NCI-H82 treated with DMSO at 0.1 percent for 48 hours (cell line): ENCODE measurements around the gene PRSS35.
"Not testable (repeated sequence)": the region's sequence is repeated elsewhere in the genome, so short reads cannot be mapped to it uniquely, and the experiment has no call there.

Source experiments
- DNase-seq: peaks from one replicate; lab custom pipeline; 2025; ENCODE audit not compliant: unreplicated experiment; lab: John Stamatoyannopoulos, UW

PRSS35 gene

DNA sequence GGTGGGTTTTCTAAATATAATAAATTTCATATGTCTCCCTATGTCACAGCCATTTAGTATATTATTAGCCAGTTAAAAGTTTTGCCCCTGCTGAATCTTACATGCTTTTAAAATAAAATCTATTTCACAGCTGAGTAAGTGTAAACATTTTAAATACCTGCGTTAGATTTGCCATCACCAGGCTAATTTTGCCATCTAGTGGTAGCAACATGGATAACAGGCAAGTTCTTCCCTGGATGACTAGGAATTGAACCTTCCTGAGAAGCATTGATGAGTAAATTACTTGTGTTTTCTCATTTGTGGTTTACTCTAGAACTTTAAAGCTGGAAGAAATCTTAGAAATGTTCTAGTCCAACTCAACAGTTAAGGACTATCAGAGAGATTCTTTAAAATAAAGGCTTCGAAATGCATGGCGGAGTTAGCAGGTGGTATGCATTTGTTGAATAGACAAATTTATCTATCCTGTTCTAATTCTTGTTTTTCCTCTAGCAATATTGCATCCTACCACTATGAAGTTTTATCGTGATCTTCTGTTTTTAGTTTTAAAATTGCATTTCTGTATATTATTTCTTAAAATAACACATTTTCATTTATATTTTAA lies 2.6 kb downstream of the PRSS35 start:
- no peak for DNase-seq

GRCh38 chr6:83517500-83517899 lies 5.2 kb downstream of the PRSS35 start:
- DNase-seq, result no peak

GRCh38 chr6:83518816-83519480 lies 6.6 kb downstream of the PRSS35 start:
- no peak for DNase-seq

- DNase-seq, result peak; percentile 2
These were observed 23.8 kb downstream of the PRSS35 start for GRCh38 chr6:83536034-83536646.

DNA sequence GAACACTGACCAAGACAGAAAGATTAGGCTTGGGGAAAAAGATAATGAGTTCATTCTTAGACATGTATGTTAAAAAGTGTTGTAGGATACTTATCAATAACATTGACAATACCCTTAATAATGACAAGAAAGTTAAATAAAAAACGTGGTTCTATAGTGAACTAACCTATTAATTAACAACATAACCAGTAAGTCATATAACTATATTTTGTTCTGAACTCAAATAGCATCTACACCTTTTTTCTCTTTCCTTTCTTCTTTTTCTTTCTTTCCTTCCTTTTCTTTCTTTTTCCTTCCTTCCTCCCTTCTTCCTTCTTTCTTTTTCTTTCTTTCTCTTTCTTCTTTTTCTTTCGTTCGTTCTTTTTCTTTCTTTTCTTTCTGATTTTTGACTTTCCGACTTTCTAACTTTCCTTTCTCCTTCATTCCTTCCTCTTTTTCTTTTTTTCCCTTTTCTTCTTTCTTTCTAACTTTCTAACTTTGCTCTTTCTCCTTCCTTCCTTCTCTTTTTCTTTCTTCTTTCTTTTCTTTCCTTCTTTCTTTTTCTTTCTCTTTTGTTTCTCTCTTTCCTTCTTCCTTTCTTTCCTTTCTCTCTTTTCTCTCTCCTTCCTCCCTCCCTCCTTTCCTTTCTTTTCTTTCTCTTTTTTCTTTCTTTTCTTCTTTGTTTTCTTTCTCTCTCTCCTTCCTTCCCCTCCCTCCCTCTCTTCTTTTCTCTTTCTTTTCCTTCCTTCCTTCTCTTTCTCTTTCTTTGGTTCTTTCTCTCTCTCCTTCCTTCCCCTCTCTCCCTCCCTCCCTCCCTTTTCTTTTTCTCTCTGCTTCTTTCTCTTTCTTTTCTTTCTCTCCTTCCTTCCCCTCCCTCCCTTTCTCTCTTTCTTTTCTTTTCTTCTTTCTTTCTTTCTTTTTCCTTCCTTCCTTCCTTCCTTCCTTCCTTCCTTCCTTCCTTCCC lies 24.6 kb downstream of the PRSS35 start:
- DNase-seq, result no peak

DNA sequence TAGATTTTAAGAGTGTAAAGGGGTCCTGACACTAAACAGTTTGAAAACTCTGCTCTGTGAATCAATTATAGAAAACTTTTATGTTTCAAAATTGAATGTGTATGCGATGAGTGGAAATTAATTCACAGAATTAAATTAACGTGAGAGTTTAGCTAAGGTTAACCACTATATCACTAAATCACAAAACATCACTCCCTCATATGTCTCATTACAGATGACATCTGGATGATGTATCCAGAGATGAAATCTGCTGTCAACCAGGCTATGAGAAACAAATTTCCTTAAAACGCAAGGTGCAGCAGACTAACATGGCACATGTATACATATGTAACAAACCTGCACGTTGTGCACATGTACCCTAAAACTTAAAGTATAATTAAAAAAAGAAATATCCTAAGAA lies 27.3 kb downstream of the PRSS35 start:
- DNase-seq, result no peak

GRCh38 chr6:83546636-83547035 lies 34.3 kb downstream of the PRSS35 start:
- DNase-seq, result no peak

- DNase-seq, result not testable (repeated sequence)
These were observed 38.1 kb downstream of the PRSS35 start for GRCh38 chr6:83550482-83550881.

- not testable (repeated sequence) for DNase-seq
These were observed 39.4 kb downstream of the PRSS35 start for GRCh38 chr6:83551748-83552147.

GRCh38 chr6:83556871-83557270 lies 44.5 kb downstream of the PRSS35 start:
- no peak for DNase-seq

DNA sequence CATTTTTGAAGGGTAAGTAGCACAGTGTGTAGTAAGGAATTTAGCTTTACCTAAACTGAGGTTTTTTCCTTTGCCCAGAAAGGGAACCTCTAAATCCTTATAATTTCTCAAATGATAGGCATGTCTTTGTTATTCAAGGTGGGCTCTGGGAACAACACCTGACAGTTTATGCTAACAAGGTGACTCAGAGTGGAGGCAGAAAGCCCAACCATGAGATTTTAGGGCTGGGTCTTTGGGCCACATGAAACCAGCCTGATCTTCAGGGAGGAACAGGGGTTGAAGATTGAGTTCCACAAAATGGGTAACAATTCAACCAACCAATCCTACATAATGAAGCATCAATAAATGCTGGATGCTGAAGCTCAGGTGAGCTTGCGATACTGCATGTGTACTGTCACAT lies 46.6 kb downstream of the PRSS35 start:
- no peak for DNase-seq

DNA sequence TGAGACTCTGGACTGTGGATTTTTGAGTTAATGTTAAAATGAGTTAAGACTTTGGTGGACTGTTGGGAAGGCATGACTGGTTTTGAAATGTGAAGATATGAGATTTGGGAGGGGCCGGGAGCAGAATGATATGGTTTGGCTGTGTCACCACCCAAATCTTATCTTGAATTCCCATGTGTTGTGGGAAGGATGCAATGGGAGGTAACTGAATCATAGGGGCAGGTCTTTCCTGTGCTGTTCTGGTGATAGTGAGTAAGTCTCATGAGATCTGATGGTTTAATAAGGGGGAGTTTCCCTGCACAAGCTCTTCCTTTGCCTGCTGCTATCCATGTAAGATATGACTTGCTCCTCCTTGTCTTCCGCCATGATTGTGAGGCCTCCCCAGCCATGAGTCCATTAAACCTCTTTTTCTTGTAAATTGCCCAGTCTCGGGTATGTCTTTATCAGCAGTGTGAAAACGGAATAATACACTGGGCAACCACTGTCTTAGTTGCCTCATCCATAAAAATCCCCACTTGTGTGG lies 59.4 kb downstream of the PRSS35 start:
- DNase-seq, result not testable (repeated sequence)

GRCh38 chr6:83574783-83575182 lies 62.4 kb downstream of the PRSS35 start:
- no peak for DNase-seq
